GM12801 (cell line): Measurements from ENCODE around the gene TAF4.

Experiments used
- CTCF ChIP-seq: IDR thresholded peaks from one replicate; pipeline ENCODE4 v1.5.1; 2011; ENCODE audit warnings: control low read depth; ENCODE audit not compliant: insufficient read length; ENCODE audit errors: extremely low read depth

Gene TAF4

GRCh38 chr20:62030357-62030756 is 35.3 kb downstream of the TAF4 start:
- no peak for TF ChIP-seq CTCF

- no peak for TF ChIP-seq CTCF
These were observed 35.7 kb downstream of the TAF4 start for GRCh38 chr20:62029949-62030348.

DNA sequence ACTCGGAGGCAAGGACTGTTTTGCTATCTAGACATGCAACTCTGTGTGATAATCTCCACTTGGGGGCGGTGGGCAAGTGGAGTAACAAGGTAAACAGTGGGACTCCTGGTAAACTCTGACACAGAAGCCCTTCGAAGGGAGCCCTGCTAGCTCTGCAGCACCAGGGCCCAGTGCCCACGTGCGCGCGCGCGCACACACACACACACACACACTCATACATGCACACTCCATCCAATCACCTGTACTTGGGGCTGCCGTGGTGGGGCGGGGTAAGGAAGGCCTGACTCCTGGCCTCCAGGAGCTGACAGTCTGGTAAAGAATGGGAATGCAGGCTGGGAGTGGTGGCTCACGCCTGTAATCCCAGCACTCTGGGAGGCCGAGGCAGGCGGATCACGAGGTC is 36.4 kb downstream of the TAF4 start:
- no peak for TF ChIP-seq CTCF

DNA sequence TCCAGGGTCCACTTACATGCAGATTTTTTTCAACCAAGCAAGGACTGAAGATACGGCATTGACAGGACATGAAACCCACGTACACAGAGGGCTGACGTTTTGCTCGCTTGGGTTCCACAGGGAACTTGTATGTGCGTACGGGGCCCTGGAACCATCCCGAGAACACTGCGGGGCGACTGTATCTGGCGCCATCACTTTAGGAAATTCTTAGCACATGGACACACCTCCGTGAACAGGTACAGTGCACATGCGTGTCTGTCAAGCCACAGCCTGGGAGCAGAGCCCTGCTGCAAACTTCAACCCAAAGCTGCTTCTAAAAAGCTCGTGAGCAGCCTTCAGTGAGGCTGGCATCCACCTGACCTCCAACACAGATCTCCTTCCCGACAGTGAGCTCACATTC is 37.3 kb downstream of the TAF4 start:
- TF ChIP-seq CTCF: no peak

GRCh38 chr20:62027698-62028321 is 37.9 kb downstream of the TAF4 start:
- no peak for TF ChIP-seq CTCF

DNA sequence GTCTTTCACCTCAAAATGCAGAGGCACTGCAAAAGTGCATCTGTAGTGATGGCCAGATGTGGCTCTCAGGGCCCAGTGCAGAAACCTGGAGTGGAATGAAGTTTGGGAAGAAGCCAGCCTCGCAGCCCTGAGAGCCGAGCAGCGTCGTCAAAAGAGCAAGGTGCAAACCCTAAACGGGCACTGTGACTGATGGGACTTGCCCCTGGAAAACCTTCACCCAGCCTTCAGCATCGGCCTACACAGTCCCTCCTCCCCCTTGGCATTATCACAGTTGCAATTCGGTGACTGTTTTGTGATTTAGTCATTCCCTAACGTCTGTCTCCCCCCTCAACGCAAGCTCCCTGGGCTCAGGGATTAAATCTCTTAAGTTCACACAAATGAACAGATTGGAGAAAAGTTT is 38.6 kb downstream of the TAF4 start:
- TF ChIP-seq CTCF: no peak

DNA sequence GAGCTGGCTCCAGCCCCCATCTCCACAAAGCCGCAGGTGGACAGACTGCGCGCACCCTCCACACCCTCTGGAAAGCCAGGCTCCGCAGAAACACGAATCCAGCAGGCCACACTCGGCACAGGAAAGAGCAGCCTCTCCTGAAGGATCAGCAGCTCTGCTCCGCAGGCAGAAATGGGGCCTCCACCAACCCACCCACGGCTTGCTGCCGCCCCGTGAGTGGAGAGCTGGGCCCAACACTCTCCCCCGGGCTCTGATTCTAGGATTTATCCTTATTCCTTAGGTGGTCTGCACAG is 39.2 kb downstream of the TAF4 start:
- no peak for TF ChIP-seq CTCF
